GM12878 (cell line): Measurements from ENCODE around the gene GABBR1. TPM values are rescaled to one million over a fixed set of nuclear protein-coding genes. Genes with fewer than 3 reads are reported as not detected.
A peak's percentile ranks its signal among the peaks of the same experiment; 100 is the strongest.

Experiments
- ATAC-seq: fragments of 200-7000 bp; cut with Tn5 transposase; 3 replicates; pipeline ENCODE4 v1.9.1; 2020; ENCODE audit warnings: mild to moderate bottlenecking, moderate library complexity
- BruUV-seq: library from RNA; stranded (reverse); fragments of 400-500 nt; replicated peaks from 2 replicates; lab custom pipeline; 2021; lab: Mats Ljungman, UMichigan
- CTCF ChIA-PET: fragments of 300-600 bp; sonication (Branson Sonifier 250); formaldehyde crosslinking; extraction: SDS; loops from one replicate; lab custom pipeline; 2021; ENCODE audit warnings: inconsistent platforms; lab: Yijun Ruan, JAX
- POLR2A ChIA-PET: fragments of 350-600 bp; formaldehyde crosslinking; extraction: SDS; loops from one replicate; lab custom pipeline; 2021; ENCODE audit warnings: inconsistent platforms; lab: Charles Lee
- RAD21 ChIA-PET: fragments of 300-600 bp; sonication (Branson Sonifier 250); formaldehyde crosslinking; loops from one replicate; lab custom pipeline; 2023; ENCODE audit warnings: antibody characterized with exemption; ENCODE audit not compliant: unreplicated experiment; lab: Charles Lee
- SMC1A ChIA-PET: fragments of 300-600 bp; sonication (Branson Sonifier 250); formaldehyde crosslinking; loops from one replicate; lab custom pipeline; 2023; ENCODE audit not compliant: unreplicated experiment, uncharacterized antibody; lab: Charles Lee
- DNase-seq: peaks from one replicate; pipeline ENCODE4 v3.0.0-alpha.2; 2011; ENCODE audit warnings: low read depth, low spot score
- FAIRE-seq: peaks from 3 replicates; lab custom pipeline; 2011; peaks lifted over from hg19 to GRCh38; lab: Jason Lieb, UNC
- H2AFZ ChIP-seq: 2 replicates; pipeline ENCODE4 v1.6.0; 2011; ENCODE audit warnings: low read depth, low read length, control low read depth; ENCODE audit not compliant: control insufficient read depth
- H3K27ac ChIP-seq: 2 replicates; pipeline ENCODE4 v1.5.1; 2011; ENCODE audit warnings: control low read depth; ENCODE audit not compliant: control insufficient read depth, insufficient read depth
- H3K27me3 ChIP-seq, 2 experiments: replicated peaks in 1 of 2; 2 replicates each; pipeline versions ENCODE4 v1.6.0 to v1.6.1; 2011; ENCODE audit warnings: low read length in 1 of 2; ENCODE audit not compliant: control insufficient read depth in 2 of 2, insufficient read depth in 2 of 2
- H3K36me3 ChIP-seq, 2 experiments: 2 replicates each; pipeline ENCODE4 v1.5.1; 2011; ENCODE audit warnings: low read length in 1 of 2; ENCODE audit not compliant: control insufficient read depth in 2 of 2, insufficient read depth in 2 of 2
- H3K4me1 ChIP-seq: 2 replicates; pipeline ENCODE4 v1.6.1; 2011; ENCODE audit warnings: mild to moderate bottlenecking, low read length, moderate library complexity, mixed read lengths; ENCODE audit not compliant: control insufficient read depth, insufficient read depth
- H3K4me2 ChIP-seq: 2 replicates; pipeline ENCODE4 v1.6.0; 2011; ENCODE audit warnings: control low read depth; ENCODE audit not compliant: control insufficient read depth, insufficient read depth
- H3K4me3 ChIP-seq: fragments of 200-600 bp; sonication (generic); 2 replicates; pipeline ENCODE4 v1.5.1; 2016
- H3K79me2 ChIP-seq: 2 replicates; pipeline ENCODE4 v1.6.0; 2011; ENCODE audit warnings: low read length; ENCODE audit not compliant: control insufficient read depth, insufficient read depth
- H3K9ac ChIP-seq: 2 replicates; pipeline ENCODE4 v1.8.0; 2011; ENCODE audit warnings: low read length, control low read depth, mixed read lengths; ENCODE audit not compliant: control insufficient read depth, insufficient read depth
- H3K9me3 ChIP-seq: replicated peaks from 3 replicates; pipeline ENCODE4 v1.5.1; 2011; ENCODE audit warnings: mild to moderate bottlenecking, low read length; ENCODE audit not compliant: control insufficient read depth, insufficient read depth
- H4K20me1 ChIP-seq: 2 replicates; pipeline ENCODE4 v1.6.0; 2011; ENCODE audit not compliant: control insufficient read depth, insufficient read depth
- CHD4 ChIP-seq: fragments of 200-600 bp; sonication (generic); IDR thresholded peaks from 2 replicates; pipeline ENCODE4 v1.6.1; 2016; ENCODE audit warnings: mild to moderate bottlenecking
- ETV6 ChIP-seq, 2 experiments: fragments of 450-650 bp in 1 of 2; IDR thresholded peaks in 1 of 2; conservative IDR thresholded peaks in 1 of 2; 2 replicates each; pipeline ENCODE4 v1.6.1; 2014; ENCODE audit warnings: antibody characterized with exemption in 1 of 2, borderline replicate concordance in 1 of 2, low read depth in 1 of 2, mild to moderate bottlenecking in 1 of 2, moderate library complexity in 1 of 2
- MYB ChIP-seq: fragments of 150-350 bp; IDR thresholded peaks from 2 replicates; pipeline ENCODE4 v1.6.1; 2014; ENCODE audit warnings: mild to moderate bottlenecking, low read depth, low read length, borderline replicate concordance
- RAD21 ChIP-seq: IDR thresholded peaks from 2 replicates; pipeline ENCODE4 v1.6.1; 2011; ENCODE audit warnings: mild to moderate bottlenecking, low read depth, low read length, moderate library complexity; ENCODE audit not compliant: insufficient read depth
- REST ChIP-seq: IDR thresholded peaks from 2 replicates; pipeline ENCODE4 v1.6.1; 2012; ENCODE audit warnings: mild to moderate bottlenecking, low read depth, low read length
- SIX5 ChIP-seq: IDR thresholded peaks from 2 replicates; pipeline ENCODE4 v1.6.1; 2011; ENCODE audit warnings: mild to moderate bottlenecking, low read depth, low read length, moderate library complexity; ENCODE audit not compliant: severe bottlenecking
- SPI1 ChIP-seq: IDR thresholded peaks from 2 replicates; pipeline ENCODE4 v1.6.1; 2011; ENCODE audit warnings: low read depth, mild to moderate bottlenecking, low read length, moderate library complexity, borderline replicate concordance; ENCODE audit not compliant: insufficient read depth
- SUZ12 ChIP-seq: fragments of 200-600 bp; sonication (generic); IDR thresholded peaks from one replicate; pipeline ENCODE4 v1.6.1; 2018; ENCODE audit warnings: antibody characterized with exemption, mild to moderate bottlenecking; ENCODE audit not compliant: unreplicated experiment
- TCF7 ChIP-seq: IDR thresholded peaks from 2 replicates; pipeline ENCODE4 v1.6.1; 2014; ENCODE audit warnings: antibody characterized with exemption, borderline replicate concordance
- YY1 ChIP-seq: IDR thresholded peaks from 2 replicates; pipeline ENCODE4 v1.6.1; 2011; ENCODE audit warnings: low read depth, mild to moderate bottlenecking, low read length
- ZNF24 ChIP-seq: fragments of 450-650 bp; IDR thresholded peaks from 2 replicates; pipeline ENCODE4 v1.6.1; 2017; ENCODE audit warnings: antibody characterized with exemption, mild to moderate bottlenecking
- WGBS: methylation state at CpG from one replicate; pipeline ENCODE4 v1.1.6; 2016; ENCODE audit warnings: low lambda C conversion rate; ENCODE audit not compliant: insufficient replicate concordance, insufficient coverage; ENCODE audit errors: missing lambda C conversion rate; 5-methylcytosine and 5-hydroxymethylcytosine counted together
- in situ Hi-C: fragments of 300-500 bp; cut with MboI; formaldehyde crosslinking; loops from 9 replicates; pipeline ENCODE4 v1.14.3; 2018; ENCODE audit warnings: mixed read lengths
- intact Hi-C: fragments of 100-400 bp; cut with micrococcal nuclease; formaldehyde crosslinking; loops from one replicate; pipeline ENCODE4 v1.14.2; 2022; ENCODE audit not compliant: unreplicated experiment
- polyA plus RNA-seq, 11 experiments: library from polyadenylated mRNA; depleted of rRNA in 4 of 11; unstranded in 6 of 11; stranded (reverse) in 5 of 11; fragments of >200 nt; fragmentation: Nextera tagmentation in 4 of 11; fragmentation: Illumina TruSeq in 1 of 11; extraction: Ambion mirVana in 4 of 11; extraction: Trizol in 1 of 11; gene quantifications; 1 replicate in 1 of 11; 2 replicates in 10 of 11; pipeline versions ENCODE4 v1.2.1 to v1.2.3, GENCODE V29; 2011 to 2016; ENCODE audit warnings: inconsistent platforms in 2 of 11, missing spikeins in 2 of 11, low read depth in 1 of 11
- total RNA-seq, 4 experiments: library from RNA; depleted of rRNA in 3 of 4; stranded (reverse); fragments of >200 nt in 3 of 4; fragmentation: Illumina TruSeq in 1 of 4; extraction: Trizol in 1 of 4; gene quantifications; 2 replicates each; pipeline versions ENCODE4 v1.2.1 to v1.2.3, GENCODE V29; 2013 to 2021

Gene GABBR1
- total and polyA plus RNA-seq, 10 of the 15 experiments (the other 5 are each of a cell fraction or from before 2014, with no cell fraction given): 0.11 to 5.2 (median 1.0) TPM

DNA sequence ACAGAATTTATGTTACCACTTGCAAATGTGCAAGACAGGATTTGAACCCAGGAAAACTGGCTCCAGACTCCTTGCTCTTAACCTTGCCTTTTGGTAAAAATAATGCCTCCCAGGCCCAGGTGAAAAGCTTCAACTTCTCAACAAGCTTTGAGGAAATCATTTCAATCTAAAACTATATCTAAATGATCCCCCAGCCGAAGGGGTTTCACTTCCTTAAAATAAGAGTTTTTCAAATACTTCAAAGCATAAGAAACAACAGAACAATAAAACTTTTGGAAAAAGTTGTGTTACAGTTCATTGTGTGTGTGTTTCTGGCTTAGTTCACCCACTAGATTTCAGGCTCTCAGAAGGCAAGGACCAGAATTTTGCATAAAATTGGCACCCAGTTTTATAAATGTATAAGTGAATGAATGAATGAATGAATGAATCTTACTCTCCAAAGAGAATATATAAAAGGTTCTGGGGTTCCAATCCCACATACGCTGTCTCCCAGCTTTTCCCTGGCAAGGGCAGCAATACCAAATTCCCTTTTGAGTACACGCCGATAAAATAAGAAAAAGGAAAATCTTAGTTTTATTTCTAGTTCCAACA lies 42.7 kb downstream of the GABBR1 start:
- BruUV-seq: no TSS peak
- WGBS: 43% methylated on average over 4 of the region's 4 CpGs
- no peaks in the 10 kb centered on the region for H3K79me2 ChIP-seq
- no peaks in the 10 kb centered on the region for H3K4me1 ChIP-seq
- H3K27ac ChIP-seq: no peak overlapping the region
- in situ Hi-C loops (loop anchor here (10.0 kb wide), 1 partner anchor 896 kb away; no protein-coding TSS in a partner anchor), intact Hi-C loops (no loop called here)
- DNase-seq (no peak), FAIRE-seq (no peak), ATAC-seq (no peak)
- H3K4me3 ChIP-seq: no peak overlapping the region
- TF ChIP-seq RAD21: no peak
- TF ChIP-seq SPI1: peak; percentile 80
- TF ChIP-seq ZNF24: peak; percentile 85
- H3K36me3 ChIP-seq: no peaks in the 10 kb centered on the region
- H4K20me1 ChIP-seq: no peaks in the 10 kb centered on the region
- H3K4me2 ChIP-seq: no peak overlapping the region
- RAD21 ChIA-PET: interaction anchor here (1.0 to 3.8 kb wide), 2 partner anchors 214 to 905 kb away, joined by 3 to 19 read pairs; partner anchors contain the start of gene OR12D3
- no peak overlapping the region for H3K9ac ChIP-seq
- SMC1A ChIA-PET: interaction anchor here (1.5 to 4.3 kb wide), 2 partner anchors 214 to 753 kb away, joined by 4 to 20 read pairs; partner anchors contain the start of gene OR12D3
- POLR2A ChIA-PET: no interaction called here
- CTCF ChIA-PET: interaction anchor here (0.6 to 4.5 kb wide), 12 partner anchors 8 to 905 kb away, joined by 3 to 30 read pairs (median 3); partner anchors contain the start of gene OR12D3
- no peaks in the 10 kb centered on the region for H3K9me3 ChIP-seq
- no peak overlapping the region for H2AFZ ChIP-seq
- H3K27me3 ChIP-seq: no peaks in the 10 kb centered on the region; a peak in 1 of 4 replicates

DNA sequence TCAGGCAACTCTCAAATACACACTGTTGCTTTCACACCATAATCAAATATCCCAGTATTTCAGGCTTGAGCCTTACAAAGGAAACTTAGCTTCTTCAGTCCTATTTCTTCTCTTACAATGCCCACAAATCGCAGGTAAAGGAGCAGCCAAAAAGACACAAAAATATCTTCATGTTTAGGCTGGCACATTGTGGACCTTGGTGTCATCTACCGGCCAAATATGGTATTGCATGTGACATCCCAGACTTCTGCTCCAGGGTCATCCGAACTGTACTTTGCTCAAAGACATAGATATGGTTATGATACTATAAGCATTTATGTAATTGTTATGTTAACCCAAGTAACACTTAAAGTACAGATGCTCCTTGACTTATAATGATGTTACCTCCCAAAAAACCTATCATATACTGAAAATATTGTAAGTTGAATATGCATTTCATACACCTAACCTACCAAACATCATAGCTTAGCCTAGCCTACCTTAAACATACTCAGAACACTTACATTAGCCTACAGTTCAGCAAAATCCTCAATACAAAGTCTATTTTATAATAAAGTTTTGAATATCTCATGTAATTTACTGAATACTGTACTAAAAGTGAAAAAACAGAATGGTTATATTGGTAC lies 43.4 kb downstream of the GABBR1 start:
- BruUV-seq: no TSS peak
- RAD21 ChIA-PET: interaction anchor here (1.0 to 3.8 kb wide), 3 partner anchors 44 to 904 kb away, joined by 3 to 19 read pairs (median 5); partner anchors contain the start of genes GABBR1 and OR12D3
- no peaks in the 10 kb centered on the region for H4K20me1 ChIP-seq
- intact Hi-C loops: loop anchor here (1.0 to 10.0 kb wide), 4 partner anchors 213 to 902 kb away; no protein-coding TSS in a partner anchor
- H3K4me3 ChIP-seq: no peak overlapping the region
- no peaks in the 10 kb centered on the region; a peak in 1 of 4 replicates for H3K27me3 ChIP-seq
- FAIRE-seq (peak; percentile 94), DNase-seq (peak; percentile 12), ATAC-seq (peak; percentile 86)
- H3K9ac ChIP-seq: no peak overlapping the region
- H3K4me1 ChIP-seq: no peaks in the 10 kb centered on the region
- in situ Hi-C loops: loop anchor here (10.0 kb wide), 1 partner anchor 895 kb away; no protein-coding TSS in a partner anchor
- no peaks in the 10 kb centered on the region for H3K79me2 ChIP-seq
- CTCF ChIA-PET: interaction anchor here (0.6 to 4.5 kb wide), 14 partner anchors 9 to 903 kb away, joined by 3 to 30 read pairs (median 3); partner anchors contain the start of genes OR12D3 and UBD
- H3K4me2 ChIP-seq: no peak overlapping the region
- POLR2A ChIA-PET: no interaction called here
- no peak overlapping the region for H3K27ac ChIP-seq
- SMC1A ChIA-PET: interaction anchor here (1.0 to 4.3 kb wide), 3 partner anchors 64 to 752 kb away, joined by 3 to 20 read pairs (median 4); partner anchors contain the start of gene OR12D3
- no peaks in the 10 kb centered on the region for H3K36me3 ChIP-seq
- no peak overlapping the region for H2AFZ ChIP-seq
- WGBS: 2% methylated on average over 3 of the region's 3 CpGs
- no peaks in the 10 kb centered on the region for H3K9me3 ChIP-seq
- TF ChIP-seq YY1: 0 out of 2 replicates have a peak, but pooled peaks have one; percentile 46
- TF ChIP-seq MYB: no peak
- TF ChIP-seq CHD4: no peak
- TF ChIP-seq REST: no peak
- TF ChIP-seq SUZ12: no peak
- no peak for TF ChIP-seq ETV6 (conservative IDR thresholded peaks at IDR 0.05 in 1 of 2, IDR thresholded peaks at IDR 0.05 in 1 of 2; ENCODE audit: borderline replicate concordance in 1 of 2, low read depth in 1 of 2)
- no peak for TF ChIP-seq TCF7
- TF ChIP-seq SIX5: no peak
